GM23248 (cell line): Measurements from ENCODE around the gene MAP3K6.

Experiments
- EZH2 ChIP-seq: fragments of 200-600 bp; sonication (generic); IDR thresholded peaks from 2 replicates; pipeline ENCODE4 v1.6.1; 2018; ENCODE audit warnings: antibody characterized with exemption, mild to moderate bottlenecking; ENCODE audit not compliant: insufficient read depth, poor library complexity, severe bottlenecking
- EZH2phosphoT487 ChIP-seq: fragments of 200-600 bp; sonication (generic); IDR thresholded peaks from 2 replicates; pipeline ENCODE4 v1.6.1; 2018; ENCODE audit warnings: antibody characterized with exemption, moderate library complexity, mild to moderate bottlenecking, low read depth; ENCODE audit not compliant: insufficient read depth

DNA sequence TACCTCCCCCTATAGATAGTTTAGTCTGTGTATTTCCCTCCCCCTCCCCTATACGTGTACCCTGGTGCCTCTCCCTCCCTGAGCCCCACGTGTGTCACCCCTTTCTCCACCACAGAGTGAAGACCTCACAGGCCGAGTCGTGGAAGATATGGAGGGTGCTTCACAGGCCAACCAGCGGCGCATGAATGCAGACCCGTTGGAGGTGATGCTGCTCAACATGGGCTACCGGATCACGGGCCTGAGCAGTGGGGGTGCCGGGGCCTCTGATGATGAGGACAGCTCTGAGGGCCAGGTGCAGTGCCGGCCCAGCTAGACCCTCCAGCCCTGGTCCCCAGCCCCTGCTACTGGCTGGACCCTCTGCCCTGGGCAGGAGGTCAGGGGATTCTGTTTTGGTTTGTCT, 60.7 kb downstream of the MAP3K6 start:
- TF ChIP-seq EZH2phosphoT487, result no peak
- TF ChIP-seq EZH2, result no peak
